Vagina (tissue), 2 donors: Measurements from ENCODE around the gene CDKN2D. TPM values are rescaled to one million over a fixed set of nuclear protein-coding genes. Genes with fewer than 3 reads are reported as not detected.
A peak's percentile ranks its signal among the peaks of the same experiment; 100 is the strongest.

Source experiments
- DNase-seq, 2 donors: peaks; one replicate each; pipeline ENCODE4 v3.0.0-alpha.2; 2017; ENCODE audit errors: extremely low spot score in 2 of 2
- H3K27ac ChIP-seq: fragments of 200-600 bp; sonication (generic); one replicate; pipeline ENCODE4 v1.5.1; 2019
- H3K27me3 ChIP-seq: fragments of 200-600 bp; sonication (generic); one replicate; pipeline ENCODE4 v1.5.1; 2019
- H3K36me3 ChIP-seq, 2 donors: fragments of 200-600 bp; sonication (generic); one replicate each; pipeline ENCODE4 v1.5.1; 2017 to 2019
- H3K4me1 ChIP-seq: fragments of 200-600 bp; sonication (generic); one replicate; pipeline ENCODE4 v1.5.1; 2019
- H3K4me3 ChIP-seq, 2 donors: fragments of 200-600 bp; sonication (generic); 1 replicate in 1 of 2; 2 replicates in 1 of 2; pipeline ENCODE4 v1.5.1; 2016 to 2019
- H3K9me3 ChIP-seq: fragments of 200-600 bp; sonication (generic); one replicate; pipeline ENCODE4 v1.5.1; 2019
- POLR2A ChIP-seq, 2 donors: fragments of 450-650 bp; IDR thresholded peaks; one replicate each; pipeline ENCODE4 v1.6.1; 2017; ENCODE audit warnings: antibody characterized with exemption in 2 of 2, mild to moderate bottlenecking in 2 of 2, moderate library complexity in 2 of 2
- POLR2AphosphoS5 ChIP-seq, 2 donors: sonication (generic); formaldehyde crosslinking; IDR thresholded peaks; one replicate each; pipeline ENCODE4 v1.9.0; 2017; ENCODE audit warnings: antibody characterized with exemption in 2 of 2, mild to moderate bottlenecking in 2 of 2, low read depth in 1 of 2; ENCODE audit not compliant: insufficient read depth in 1 of 2
- intact Hi-C: fragments of 100-400 bp; cut with DNase I; formaldehyde crosslinking; loops from one replicate; pipeline ENCODE4 v1.15.1; 2023
- total RNA-seq: library from RNA; depleted of rRNA; stranded (reverse); fragments of >200 nt; gene quantifications from one replicate; pipeline ENCODE4 v1.2.3, GENCODE V29; 2016
- TF ChIP-seq, protein P1 (sequence below), 3 experiments: fragments of 450-650 bp in 2 of 3; fragments of 200-600 bp in 1 of 3; sonication (generic) in 1 of 3; IDR thresholded peaks; one replicate each; pipeline ENCODE4 v1.5.1; 2017 to 2019; ENCODE audit warnings: antibody characterized with exemption in 3 of 3, mild to moderate bottlenecking in 2 of 3, moderate library complexity in 2 of 3

Gene CDKN2D
- total RNA-seq, 1 donor from 2014 or later = 22.8 TPM

DNA sequence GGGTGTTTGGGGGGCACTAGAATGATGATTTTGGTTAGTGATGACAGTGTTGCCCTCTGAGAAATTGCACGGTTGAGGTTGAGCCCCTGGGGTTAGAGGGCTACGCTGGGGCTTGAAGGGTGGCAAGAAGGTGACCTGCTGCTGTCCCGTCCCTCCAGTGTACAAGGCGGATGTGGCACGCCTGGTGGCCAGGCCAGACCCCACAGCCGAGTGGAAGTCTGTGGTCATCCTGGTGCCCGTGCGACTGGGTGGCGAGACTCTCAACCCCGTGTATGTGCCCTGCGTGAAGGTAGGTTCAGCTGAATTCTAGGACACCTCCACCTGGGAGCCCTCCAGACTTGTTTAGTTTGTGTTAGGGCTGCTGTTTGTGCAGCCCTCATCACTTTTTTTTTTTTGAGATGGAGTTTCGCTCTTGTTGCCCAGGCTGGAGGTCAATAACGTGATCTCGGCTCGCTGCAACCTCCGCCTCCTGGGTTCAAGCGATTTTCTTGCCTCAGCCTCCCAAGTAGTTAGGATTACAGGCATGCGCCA, 20.0 kb downstream of the CDKN2D start:
- peaks cover 35% of the 10 kb centered on the region for H3K4me1 ChIP-seq
- no peak overlapping the region for H3K4me3 ChIP-seq
- no peaks in the 10 kb centered on the region for H3K9me3 ChIP-seq
- DNase-seq = no peak
- H3K27me3 ChIP-seq = no peaks in the 10 kb centered on the region
- intact Hi-C loops = no loop called here
- H3K36me3 ChIP-seq = peaks cover 0 to 73% of the 10 kb centered on the region in 2 donors
- TF ChIP-seq POLR2A (IDR thresholded peaks at IDR 0.05) (no peak), POLR2AphosphoS5 (IDR thresholded peaks at IDR 0.05; ENCODE audit: insufficient read depth in 1 of 2, low read depth in 1 of 2) (no peak)
- TF ChIP-seq, protein P1, sequence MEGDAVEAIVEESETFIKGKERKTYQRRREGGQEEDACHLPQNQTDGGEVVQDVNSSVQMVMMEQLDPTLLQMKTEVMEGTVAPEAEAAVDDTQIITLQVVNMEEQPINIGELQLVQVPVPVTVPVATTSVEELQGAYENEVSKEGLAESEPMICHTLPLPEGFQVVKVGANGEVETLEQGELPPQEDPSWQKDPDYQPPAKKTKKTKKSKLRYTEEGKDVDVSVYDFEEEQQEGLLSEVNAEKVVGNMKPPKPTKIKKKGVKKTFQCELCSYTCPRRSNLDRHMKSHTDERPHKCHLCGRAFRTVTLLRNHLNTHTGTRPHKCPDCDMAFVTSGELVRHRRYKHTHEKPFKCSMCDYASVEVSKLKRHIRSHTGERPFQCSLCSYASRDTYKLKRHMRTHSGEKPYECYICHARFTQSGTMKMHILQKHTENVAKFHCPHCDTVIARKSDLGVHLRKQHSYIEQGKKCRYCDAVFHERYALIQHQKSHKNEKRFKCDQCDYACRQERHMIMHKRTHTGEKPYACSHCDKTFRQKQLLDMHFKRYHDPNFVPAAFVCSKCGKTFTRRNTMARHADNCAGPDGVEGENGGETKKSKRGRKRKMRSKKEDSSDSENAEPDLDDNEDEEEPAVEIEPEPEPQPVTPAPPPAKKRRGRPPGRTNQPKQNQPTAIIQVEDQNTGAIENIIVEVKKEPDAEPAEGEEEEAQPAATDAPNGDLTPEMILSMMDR (IDR thresholded peaks at IDR 0.05) = no peak
- no peak overlapping the region for H3K27ac ChIP-seq

DNA sequence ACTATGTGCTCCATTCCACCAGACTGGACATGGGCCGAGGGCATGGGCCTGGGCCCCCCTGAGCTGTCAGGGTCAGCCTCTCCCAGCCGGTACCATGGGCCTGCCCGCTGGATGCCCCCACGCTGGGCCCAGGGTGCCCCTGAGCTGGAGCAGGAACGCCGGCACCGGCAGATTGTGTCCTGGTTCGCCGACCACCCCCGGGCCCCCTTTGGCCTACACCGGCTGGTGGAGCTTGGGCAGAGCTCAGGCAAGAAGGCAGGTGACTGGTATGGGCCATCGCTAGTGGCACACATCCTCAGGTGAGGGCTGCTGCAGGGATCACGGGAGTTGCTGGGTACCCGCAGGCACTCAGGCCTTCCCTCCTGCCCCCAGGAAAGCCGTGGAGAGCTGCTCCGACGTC, 22.0 kb downstream of the CDKN2D start:
- H3K9me3 ChIP-seq = no peaks in the 10 kb centered on the region
- H3K4me3 ChIP-seq = no peak overlapping the region
- H3K27me3 ChIP-seq = no peaks in the 10 kb centered on the region
- intact Hi-C loops = no loop called here
- H3K27ac ChIP-seq = no peak overlapping the region
- no peak for DNase-seq
- peaks cover 27% of the 10 kb centered on the region for H3K4me1 ChIP-seq
- H3K36me3 ChIP-seq = peaks cover 0 to 53% of the 10 kb centered on the region in 2 donors
- TF ChIP-seq POLR2A (IDR thresholded peaks at IDR 0.05) (no peak), POLR2AphosphoS5 (IDR thresholded peaks at IDR 0.05; ENCODE audit: insufficient read depth in 1 of 2, low read depth in 1 of 2) (no peak)
- TF ChIP-seq, protein P1 (IDR thresholded peaks at IDR 0.05) = no peak

DNA sequence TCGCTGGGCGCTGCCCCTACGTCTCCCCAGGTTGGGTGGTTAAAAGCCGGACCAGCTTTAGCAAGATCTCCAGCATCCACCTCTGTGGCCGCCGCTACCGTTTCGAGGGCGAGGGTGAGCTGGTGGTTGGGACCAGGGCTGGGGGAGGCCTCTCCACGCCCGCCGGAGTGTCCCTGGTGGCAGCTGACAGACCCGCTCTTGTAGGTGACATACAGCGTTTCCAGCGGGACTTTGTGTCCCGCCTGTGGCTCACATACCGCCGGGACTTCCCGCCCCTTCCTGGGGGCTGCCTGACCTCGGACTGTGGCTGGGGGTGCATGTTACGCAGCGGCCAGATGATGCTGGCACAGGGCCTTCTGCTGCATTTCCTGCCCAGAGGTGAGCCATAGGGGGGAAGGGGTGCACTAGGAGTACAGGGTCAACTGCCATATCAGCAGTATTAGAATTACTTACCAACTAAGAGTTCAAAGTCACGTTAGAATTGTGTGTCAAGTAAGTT, 24.0 kb downstream of the CDKN2D start:
- Histone ChIP-seq H3K9me3 (no peaks in the 10 kb centered on the region), H3K4me3 (peak overlapping the region; percentile 88 to 93), H3K27ac (peak overlapping the region; percentile 94), H3K36me3 (peaks cover 0 to 34% of the 10 kb centered on the region in 2 donors), H3K4me1 (peaks cover 27% of the 10 kb centered on the region), H3K27me3 (no peaks in the 10 kb centered on the region)
- DNase-seq = no peak
- intact Hi-C loops = no loop called here
- TF ChIP-seq, protein P1 (IDR thresholded peaks at IDR 0.05) = no peak
- TF ChIP-seq POLR2AphosphoS5 (IDR thresholded peaks at IDR 0.05; ENCODE audit: insufficient read depth in 1 of 2, low read depth in 1 of 2) (no peak), POLR2A (IDR thresholded peaks at IDR 0.05) (no peak)

DNA sequence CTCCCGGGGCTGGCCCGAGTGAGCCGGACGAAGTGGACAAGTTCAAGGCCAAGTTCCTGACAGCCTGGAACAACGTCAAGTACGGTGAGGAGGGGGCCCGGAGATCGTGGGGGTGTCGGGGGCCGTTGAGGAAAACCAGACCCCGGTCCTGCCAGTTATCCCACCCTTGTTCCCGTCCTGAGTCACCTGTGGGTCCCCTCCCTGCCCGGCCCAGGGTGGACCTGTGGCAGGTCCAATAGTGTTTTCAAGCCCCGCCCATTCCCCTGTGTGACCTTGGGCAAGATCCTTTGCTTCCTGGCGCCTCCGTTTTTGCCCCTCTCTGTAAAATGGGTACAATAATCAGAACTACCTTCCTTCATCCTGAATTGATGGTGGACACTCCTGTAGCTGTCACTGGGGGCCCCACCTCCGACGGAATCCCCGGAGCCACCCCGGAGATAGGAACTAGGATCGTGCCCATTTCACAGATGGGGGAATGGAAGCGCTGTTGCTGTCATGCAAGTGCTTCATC, 24.5 kb downstream of the CDKN2D start:
- peak overlapping the region; percentile 94 for H3K27ac ChIP-seq
- intact Hi-C loops = no loop called here
- DNase-seq = no peak

More for the DNA sequence above, 24.5 kb downstream of the CDKN2D start:
- no peak for TF ChIP-seq POLR2AphosphoS5 (IDR thresholded peaks at IDR 0.05; ENCODE audit: insufficient read depth in 1 of 2, low read depth in 1 of 2)
- TF ChIP-seq POLR2A (IDR thresholded peaks at IDR 0.05) = no peak
- TF ChIP-seq, protein P1 (IDR thresholded peaks at IDR 0.05) = no peak
- H3K27me3 ChIP-seq = no peaks in the 10 kb centered on the region
- peak overlapping the region; percentile 88 to 93 for H3K4me3 ChIP-seq
- H3K36me3 ChIP-seq = peaks cover 0 to 29% of the 10 kb centered on the region in 2 donors
- no peaks in the 10 kb centered on the region for H3K9me3 ChIP-seq
- peaks cover 27% of the 10 kb centered on the region for H3K4me1 ChIP-seq
